KMS-11 (cell line): ENCODE data around the gene NAPB.

Experiments used
- H2AFZ ChIP-seq: fragments of 200-600 bp; sonication (generic); 2 replicates; pipeline ENCODE4 v1.6.1; 2016; ENCODE audit warnings: antibody characterized with exemption, mixed run types, low read depth
- H3K27ac ChIP-seq: fragments of 200-600 bp; sonication (generic); 2 replicates; pipeline ENCODE4 v1.6.1; 2016; ENCODE audit warnings: mild to moderate bottlenecking, mixed run types
- H3K27me3 ChIP-seq: fragments of 200-600 bp; sonication (generic); 2 replicates; pipeline ENCODE4 v1.6.1; 2017; ENCODE audit warnings: mild to moderate bottlenecking, low read depth, mixed run types, moderate library complexity; ENCODE audit not compliant: insufficient read depth
- H3K36me3 ChIP-seq: fragments of 200-600 bp; sonication (generic); 2 replicates; pipeline ENCODE4 v1.6.1; 2017; ENCODE audit warnings: mild to moderate bottlenecking, mixed run types; ENCODE audit not compliant: insufficient read depth
- H3K4me1 ChIP-seq: fragments of 200-600 bp; sonication (generic); 2 replicates; pipeline ENCODE4 v1.6.1; 2016; ENCODE audit warnings: mild to moderate bottlenecking, low read depth, mixed run types; ENCODE audit not compliant: poor library complexity, severe bottlenecking
- H3K4me2 ChIP-seq: fragments of 200-600 bp; sonication (generic); 2 replicates; pipeline ENCODE4 v1.7.0; 2016; ENCODE audit warnings: mild to moderate bottlenecking, mixed run types
- H3K4me3 ChIP-seq: fragments of 200-600 bp; sonication (generic); IDR thresholded peaks from 2 replicates; pipeline ENCODE4 v1.6.1; 2017; ENCODE audit warnings: low read depth, low read length, mixed read lengths; ENCODE audit not compliant: insufficient read depth
- H3K79me2 ChIP-seq: fragments of 200-600 bp; sonication (generic); 2 replicates; pipeline ENCODE4 v1.6.1; 2016; ENCODE audit warnings: low read depth, mixed run types; ENCODE audit not compliant: insufficient read depth
- H3K9ac ChIP-seq: fragments of 200-600 bp; sonication (generic); 2 replicates; pipeline ENCODE4 v1.6.1; 2016; ENCODE audit warnings: mild to moderate bottlenecking, mixed run types
- H4K20me1 ChIP-seq: fragments of 200-600 bp; sonication (generic); 2 replicates; pipeline ENCODE4 v1.6.1; 2016; ENCODE audit warnings: mild to moderate bottlenecking, mixed run types; ENCODE audit not compliant: insufficient read depth
- CTCF ChIP-seq: fragments of 200-600 bp; sonication (generic); conservative IDR thresholded peaks from 2 replicates; pipeline ENCODE4 v1.6.1; 2017; ENCODE audit warnings: low read depth, mild to moderate bottlenecking, antibody characterized with exemption, low read length, moderate library complexity, mixed read lengths

NAPB gene

GRCh38 chr20:23347791-23348190 is 73.5 kb downstream of the NAPB start:
- Histone ChIP-seq H3K9ac (no peak overlapping the region), H3K36me3 (no peaks in the 10 kb centered on the region), H3K27me3 (no peaks in the 10 kb centered on the region), H3K4me2 (no peak overlapping the region), H2AFZ (no peak overlapping the region), H4K20me1 (peaks cover 6% of the 10 kb centered on the region; the same call in 1 of the 2 replicates), H3K27ac (no peak overlapping the region), H3K79me2 (peaks cover 20% of the 10 kb centered on the region), H3K4me1 (peaks cover 8% of the 10 kb centered on the region), H3K4me3 (no peak overlapping the region)
- no peak for TF ChIP-seq CTCF

- Histone ChIP-seq H3K36me3 (no peaks in the 10 kb centered on the region), H3K4me1 (no peaks in the 10 kb centered on the region), H3K27me3 (no peaks in the 10 kb centered on the region), H3K4me3 (no peak overlapping the region), H2AFZ (no peak overlapping the region), H3K27ac (no peak overlapping the region), H3K9ac (no peak overlapping the region), H3K79me2 (peaks cover 2% of the 10 kb centered on the region; the same call in 1 of the 2 replicates), H4K20me1 (no peaks in the 10 kb centered on the region), H3K4me2 (no peak overlapping the region)
- no peak for TF ChIP-seq CTCF
These were observed 75.3 kb downstream of the NAPB start for GRCh38 chr20:23346002-23346401.

GRCh38 chr20:23344336-23344735 is 77.0 kb downstream of the NAPB start:
- H3K4me2 ChIP-seq: no peak overlapping the region

GRCh38 chr20:23343590-23343989 is 77.7 kb downstream of the NAPB start:
- no peaks in the 10 kb centered on the region for H4K20me1 ChIP-seq
- no peak for TF ChIP-seq CTCF
- H2AFZ ChIP-seq: no peak overlapping the region
- no peak overlapping the region for H3K27ac ChIP-seq
- no peak overlapping the region for H3K4me2 ChIP-seq
- H3K9ac ChIP-seq: no peak overlapping the region
- H3K4me3 ChIP-seq: no peak overlapping the region
- no peaks in the 10 kb centered on the region for H3K4me1 ChIP-seq
- H3K27me3 ChIP-seq: no peaks in the 10 kb centered on the region
- H3K36me3 ChIP-seq: no peaks in the 10 kb centered on the region
- H3K79me2 ChIP-seq: no peaks in the 10 kb centered on the region

More at GRCh38 chr20:23344336-23344735, 77.0 kb downstream of the NAPB start:
- Histone ChIP-seq H3K4me3 (no peak overlapping the region), H3K27ac (no peak overlapping the region), H3K79me2 (no peaks in the 10 kb centered on the region), H3K27me3 (no peaks in the 10 kb centered on the region), H3K4me1 (no peaks in the 10 kb centered on the region), H2AFZ (no peak overlapping the region), H3K9ac (no peak overlapping the region), H3K36me3 (no peaks in the 10 kb centered on the region), H4K20me1 (no peaks in the 10 kb centered on the region)
- no peak for TF ChIP-seq CTCF
